Esophagus squamous epithelium (tissue), 5 donors: ENCODE data around the gene HNF1A. TPM values are rescaled to one million over a fixed set of nuclear protein-coding genes. Genes with fewer than 3 reads are reported as not detected.

Experiments
- DNase-seq: peaks from one replicate; lab custom pipeline; 2025; lab: John Stamatoyannopoulos, UW
- H3K27ac ChIP-seq, 4 donors: fragments of 200-600 bp; sonication (generic); one replicate each; pipeline ENCODE4 v1.5.1; 2016 to 2019; ENCODE audit warnings: mild to moderate bottlenecking in 1 of 4
- H3K27me3 ChIP-seq, 4 donors: fragments of 200-600 bp; sonication (generic); 1 replicate in 3 of 4; 2 replicates in 1 of 4; pipeline versions ENCODE4 v1.5.1 to v1.6.0; 2017 to 2021; ENCODE audit warnings: antibody characterized with exemption in 1 of 4
- H3K36me3 ChIP-seq, 3 donors: fragments of 200-600 bp; sonication (generic); one replicate each; pipeline ENCODE4 v1.5.1; 2016 to 2019
- H3K4me1 ChIP-seq, 3 donors: fragments of 200-600 bp; sonication (generic); one replicate each; pipeline ENCODE4 v1.5.1; 2017 to 2019
- H3K4me3 ChIP-seq, 4 donors: fragments of 200-600 bp; sonication (generic); 1 replicate in 3 of 4; 2 replicates in 1 of 4; pipeline ENCODE4 v1.5.1; 2016 to 2019; ENCODE audit warnings: mild to moderate bottlenecking in 2 of 4, moderate library complexity in 1 of 4
- H3K9me3 ChIP-seq, 3 donors: fragments of 200-600 bp; sonication (generic); one replicate each; pipeline ENCODE4 v1.5.1; 2016 to 2019
- CTCF ChIP-seq, 6 experiments: fragments of 450-650 bp in 4 of 6; fragments of 200-600 bp in 2 of 6; sonication (generic) in 2 of 6; IDR thresholded peaks; one replicate each; pipeline ENCODE4 v1.5.1; 2016 to 2019; ENCODE audit warnings: antibody characterized with exemption in 6 of 6, mild to moderate bottlenecking in 4 of 6, moderate library complexity in 4 of 6
- POLR2A ChIP-seq, 4 donors: fragments of 450-650 bp; IDR thresholded peaks; one replicate each; pipeline ENCODE4 v1.6.1; 2017; ENCODE audit warnings: antibody characterized with exemption in 4 of 4, mild to moderate bottlenecking in 4 of 4, moderate library complexity in 3 of 4
- WGBS, 2 donors: methylation state at CpG; one replicate each; pipeline ENCODE4 v1.1.5; 2018; 5-methylcytosine and 5-hydroxymethylcytosine counted together
- intact Hi-C: fragments of 100-400 bp; cut with DNase I; formaldehyde crosslinking; loops from one replicate; pipeline ENCODE4 v1.15.0; 2022
- total RNA-seq, 4 donors: library from RNA; depleted of rRNA; stranded (reverse); fragments of >200 nt; gene quantifications; one replicate each; pipeline ENCODE4 v1.1.0, GENCODE V29; 2016
- donor health status: DM: yes; HTN: yes; CAD: no.

HNF1A gene
- total RNA-seq, 4 donors from 2014 or later = not detected

GRCh38 chr12:120996133-120996746 lies 17.9 kb downstream of the HNF1A start:
- Histone ChIP-seq H3K27ac (no peak overlapping the region), H3K27me3 (no peaks in the 10 kb centered on the region), H3K4me3 (no peak overlapping the region), H3K36me3 (peaks cover 0 to 4% (median 0%) of the 10 kb centered on the region in 3 donors), H3K4me1 (no peaks in the 10 kb centered on the region), H3K9me3 (no peaks in the 10 kb centered on the region)
- WGBS, 2 donors = 82 to 86% methylated on average over 3 to 7 of the region's 11 CpGs
- DNase-seq = no peak
- intact Hi-C loops = no loop called here
- TF ChIP-seq POLR2A (IDR thresholded peaks at IDR 0.05) = no peak
- no peak for TF ChIP-seq CTCF (IDR thresholded peaks at IDR 0.05)

- 78 to 86% methylated on average over 4 to 5 of the region's 9 CpGs for WGBS, 2 donors
- intact Hi-C loops = no loop called here
- Histone ChIP-seq H3K27me3 (no peaks in the 10 kb centered on the region), H3K4me1 (no peaks in the 10 kb centered on the region), H3K9me3 (no peaks in the 10 kb centered on the region), H3K4me3 (no peak overlapping the region), H3K27ac (no peak overlapping the region), H3K36me3 (peaks cover 0 to 16% (median 0%) of the 10 kb centered on the region in 3 donors)
- TF ChIP-seq POLR2A (IDR thresholded peaks at IDR 0.05) (no peak), CTCF (IDR thresholded peaks at IDR 0.05) (no peak)
- no peak for DNase-seq
Measured at GRCh38 chr12:120997448-120997847, 19.1 kb downstream of the HNF1A start.

- Histone ChIP-seq H3K27ac (no peak overlapping the region), H3K4me1 (no peaks in the 10 kb centered on the region), H3K36me3 (peaks cover 0 to 26% (median 2%) of the 10 kb centered on the region in 3 donors), H3K9me3 (no peaks in the 10 kb centered on the region), H3K27me3 (no peaks in the 10 kb centered on the region), H3K4me3 (no peak overlapping the region)
- WGBS, 2 donors = 60 to 63% methylated on average over 2 to 3 of the region's 3 CpGs
- TF ChIP-seq POLR2A (IDR thresholded peaks at IDR 0.05) (no peak), CTCF (IDR thresholded peaks at IDR 0.05) (no peak)
- no peak for DNase-seq
- intact Hi-C loops = no loop called here
Measured at GRCh38 chr12:120998435-120998834, 20.1 kb downstream of the HNF1A start.

GRCh38 chr12:120999191-121000120 lies 21.1 kb downstream of the HNF1A start:
- no peak overlapping the region for H3K4me3 ChIP-seq
- TF ChIP-seq POLR2A (IDR thresholded peaks at IDR 0.05) (no peak), CTCF (IDR thresholded peaks at IDR 0.05) (no peak)
- intact Hi-C loops = loop anchor here (10.0 kb wide), 1 partner anchor 95 kb away; no protein-coding TSS in a partner anchor
- H3K27ac ChIP-seq = no peak overlapping the region
- H3K27me3 ChIP-seq = no peaks in the 10 kb centered on the region
- no peaks in the 10 kb centered on the region for H3K9me3 ChIP-seq
- DNase-seq = no peak
- H3K4me1 ChIP-seq = no peaks in the 10 kb centered on the region
- H3K36me3 ChIP-seq = peaks cover 0 to 36% (median 12%) of the 10 kb centered on the region in 3 donors
- WGBS, 2 donors = 49 to 57% methylated on average over 4 to 16 of the region's 23 CpGs

GRCh38 chr12:121000530-121000929 lies 22.2 kb downstream of the HNF1A start:
- Histone ChIP-seq H3K27ac (no peak overlapping the region), H3K9me3 (no peaks in the 10 kb centered on the region), H3K4me3 (no peak overlapping the region), H3K27me3 (no peaks in the 10 kb centered on the region), H3K4me1 (no peaks in the 10 kb centered on the region), H3K36me3 (peaks cover 0 to 45% (median 20%) of the 10 kb centered on the region in 3 donors)
- TF ChIP-seq CTCF (IDR thresholded peaks at IDR 0.05) (no peak), POLR2A (IDR thresholded peaks at IDR 0.05) (no peak)
- DNase-seq = no peak
- intact Hi-C loops = loop anchor here (10.0 kb wide), 1 partner anchor 94 kb away; no protein-coding TSS in a partner anchor
- 54 to 58% methylated on average over 5 to 7 of the region's 11 CpGs for WGBS, 2 donors
